Measurements from ENCODE around the gene UBE2J2. TPM values are rescaled to one million over a fixed set of nuclear protein-coding genes. Genes with fewer than 3 reads are reported as not detected.
A peak's percentile ranks its signal among the peaks of the same experiment; 100 is the strongest.

The UBE2J2 gene
- total and polyA plus RNA-seq, 9 donors = 35.8 to 55.6 (median 41.2) TPM

GRCh38 chr1:1210726-1211540 lies 62.7 kb downstream of the UBE2J2 start:
- WGBS, 3 donors = 92 to 93% (median 92%) methylated on average over 31 of the region's 31 CpGs
- H3K36me3 ChIP-seq = no peaks in the 10 kb centered on the region
- peak in 2 of 5 donors; percentile 14 to 32 for DNase-seq
- peaks cover 4% of the 10 kb centered on the region for H3K27me3 ChIP-seq
- no peaks in the 10 kb centered on the region for H3K4me1 ChIP-seq (ENCODE audit: insufficient read depth)
- no peaks in the 10 kb centered on the region for H3K9me3 ChIP-seq
- no peak overlapping the region for H3K4me3 ChIP-seq
- intact Hi-C loops (cut with DNase I) = no loop called here
- no peak overlapping the region for H3K27ac ChIP-seq
- TF ChIP-seq POLR2A (IDR thresholded peaks at IDR 0.05) = no peak
- TF ChIP-seq CTCF (IDR thresholded peaks at IDR 0.05) = no peak
- no peak for TF ChIP-seq EP300 (IDR thresholded peaks at IDR 0.05)

DNA sequence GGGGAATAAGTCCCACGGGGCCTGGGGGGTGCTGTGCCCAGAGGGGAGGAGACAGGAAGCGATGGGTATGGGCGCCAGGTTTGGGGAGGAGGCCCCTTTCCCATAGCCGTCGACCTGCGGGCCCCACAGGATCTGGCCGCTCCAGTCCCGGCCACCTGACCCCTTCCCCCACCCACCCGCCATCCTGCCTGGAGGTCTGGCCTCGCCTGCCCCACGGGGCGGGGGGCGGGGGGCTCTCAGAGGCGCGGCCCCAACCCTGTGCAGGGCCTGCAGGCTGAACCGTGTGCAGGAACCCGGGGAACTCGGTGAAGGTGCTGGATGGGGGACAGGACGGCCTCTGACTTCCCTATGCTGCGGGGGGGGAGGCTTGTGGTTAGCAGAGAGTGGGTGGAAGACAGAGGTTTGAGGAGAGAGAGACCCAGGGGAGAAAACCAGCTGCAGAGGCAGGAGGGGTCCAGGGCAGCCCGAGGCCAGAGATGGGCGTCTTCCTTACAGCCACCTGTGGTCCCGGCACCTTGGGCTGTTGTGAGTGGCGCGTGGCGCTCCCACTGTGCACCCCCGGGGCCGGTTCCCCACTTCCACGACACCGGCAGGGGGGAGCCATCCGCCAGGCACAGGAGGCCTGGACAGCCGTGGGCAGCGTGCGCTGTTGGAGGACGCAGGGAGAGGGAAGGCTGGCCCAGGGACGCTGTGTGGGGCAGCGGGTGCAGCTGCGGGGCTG lies 64.8 kb downstream of the UBE2J2 start:
- intact Hi-C loops (cut with DNase I) = no loop called here
- no peak overlapping the region for H3K27ac ChIP-seq
- H3K27me3 ChIP-seq = peaks cover 4% of the 10 kb centered on the region
- no peaks in the 10 kb centered on the region for H3K4me1 ChIP-seq (ENCODE audit: insufficient read depth)
- no peaks in the 10 kb centered on the region for H3K9me3 ChIP-seq
- DNase-seq = peak in 2 of 5 donors; percentile 15 to 26
- 22 to 45% (median 30%) methylated on average over 26 to 38 of the region's 38 CpGs for WGBS, 3 donors
- TF ChIP-seq CTCF (IDR thresholded peaks at IDR 0.05) (no peak), EP300 (IDR thresholded peaks at IDR 0.05) (no peak), POLR2A (IDR thresholded peaks at IDR 0.05) (no peak)
- no peaks in the 10 kb centered on the region for H3K36me3 ChIP-seq
- H3K4me3 ChIP-seq = no peak overlapping the region

DNA sequence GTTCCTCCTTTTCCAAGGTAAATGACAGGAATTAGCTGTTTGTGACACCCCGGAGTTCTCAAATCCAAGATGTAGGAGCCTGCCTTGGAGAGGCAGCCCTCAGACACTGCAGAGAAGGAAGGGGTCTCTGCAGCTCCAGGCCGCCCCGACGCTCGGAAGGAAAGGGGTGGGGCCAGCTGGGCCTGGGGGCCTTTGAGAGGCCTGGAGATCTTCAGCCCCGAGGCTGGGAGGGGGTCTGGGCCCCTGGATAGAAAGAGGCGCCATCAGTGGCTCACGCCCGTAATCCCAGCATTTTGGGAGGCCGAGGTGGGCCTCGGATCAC lies 66.1 kb downstream of the UBE2J2 start:
- TF ChIP-seq CTCF (IDR thresholded peaks at IDR 0.05) = no peak
- TF ChIP-seq POLR2A (IDR thresholded peaks at IDR 0.05) = no peak
- TF ChIP-seq EP300 (IDR thresholded peaks at IDR 0.05) = no peak
- no peak overlapping the region for H3K27ac ChIP-seq
- intact Hi-C loops (cut with DNase I) = no loop called here

GRCh38 chr1:1206966-1207531 lies 66.6 kb downstream of the UBE2J2 start:
- intact Hi-C loops (cut with DNase I) = no loop called here
- 44 to 55% (median 47%) methylated on average over 15 to 19 of the region's 19 CpGs for WGBS, 3 donors
- no peaks in the 10 kb centered on the region for H3K9me3 ChIP-seq
- DNase-seq = peak in 2 of 5 donors; percentile 15 to 30
- no peaks in the 10 kb centered on the region for H3K36me3 ChIP-seq
- H3K27me3 ChIP-seq = peaks cover 4% of the 10 kb centered on the region
- TF ChIP-seq EP300 (IDR thresholded peaks at IDR 0.05) (no peak), POLR2A (IDR thresholded peaks at IDR 0.05) (no peak), CTCF (IDR thresholded peaks at IDR 0.05) (no peak)
- H3K4me3 ChIP-seq = no peak overlapping the region
- H3K4me1 ChIP-seq (ENCODE audit: insufficient read depth) = no peaks in the 10 kb centered on the region
- H3K27ac ChIP-seq = no peak overlapping the region

More for the DNA sequence above, 66.1 kb downstream of the UBE2J2 start:
- Histone ChIP-seq H3K9me3 (no peaks in the 10 kb centered on the region), H3K4me1 (ENCODE audit: insufficient read depth) (no peaks in the 10 kb centered on the region), H3K27me3 (peaks cover 4% of the 10 kb centered on the region), H3K4me3 (no peak overlapping the region), H3K36me3 (no peaks in the 10 kb centered on the region)
- peak in 2 of 5 donors; percentile 7 to 23 for DNase-seq
- WGBS, 3 donors = 49 to 83% (median 61%) methylated on average over 7 to 11 of the region's 11 CpGs
